ENCODE results near the gene FOXP1. TPM values are rescaled to one million over a fixed set of nuclear protein-coding genes. Genes with fewer than 3 reads are reported as not detected.

FOXP1 gene
- total RNA-seq, 4 donors from 2014 or later = 103 to 173 (median 140) TPM

GRCh38 chr3:71446260-71446659 lies 137.3 kb downstream of the FOXP1 start:
- H3K4me1 ChIP-seq = peaks cover 0 to 60% (median 28%) of the 10 kb centered on the region in 4 donors
- no peak for DNase-seq
- no peaks in the 10 kb centered on the region for H3K27me3 ChIP-seq
- no peaks in the 10 kb centered on the region for H3K9me3 ChIP-seq
- no peak overlapping the region for H3K4me3 ChIP-seq
- peak overlapping the region in 3 of 4 donors; percentile 54 to 87 (median 76) for H3K27ac ChIP-seq
- H3K36me3 ChIP-seq = no peaks in the 10 kb centered on the region
- TF ChIP-seq, protein P1, sequence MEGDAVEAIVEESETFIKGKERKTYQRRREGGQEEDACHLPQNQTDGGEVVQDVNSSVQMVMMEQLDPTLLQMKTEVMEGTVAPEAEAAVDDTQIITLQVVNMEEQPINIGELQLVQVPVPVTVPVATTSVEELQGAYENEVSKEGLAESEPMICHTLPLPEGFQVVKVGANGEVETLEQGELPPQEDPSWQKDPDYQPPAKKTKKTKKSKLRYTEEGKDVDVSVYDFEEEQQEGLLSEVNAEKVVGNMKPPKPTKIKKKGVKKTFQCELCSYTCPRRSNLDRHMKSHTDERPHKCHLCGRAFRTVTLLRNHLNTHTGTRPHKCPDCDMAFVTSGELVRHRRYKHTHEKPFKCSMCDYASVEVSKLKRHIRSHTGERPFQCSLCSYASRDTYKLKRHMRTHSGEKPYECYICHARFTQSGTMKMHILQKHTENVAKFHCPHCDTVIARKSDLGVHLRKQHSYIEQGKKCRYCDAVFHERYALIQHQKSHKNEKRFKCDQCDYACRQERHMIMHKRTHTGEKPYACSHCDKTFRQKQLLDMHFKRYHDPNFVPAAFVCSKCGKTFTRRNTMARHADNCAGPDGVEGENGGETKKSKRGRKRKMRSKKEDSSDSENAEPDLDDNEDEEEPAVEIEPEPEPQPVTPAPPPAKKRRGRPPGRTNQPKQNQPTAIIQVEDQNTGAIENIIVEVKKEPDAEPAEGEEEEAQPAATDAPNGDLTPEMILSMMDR (IDR thresholded peaks at IDR 0.05) = no peak
- TF ChIP-seq POLR2A (IDR thresholded peaks at IDR 0.05) = no peak

DNA sequence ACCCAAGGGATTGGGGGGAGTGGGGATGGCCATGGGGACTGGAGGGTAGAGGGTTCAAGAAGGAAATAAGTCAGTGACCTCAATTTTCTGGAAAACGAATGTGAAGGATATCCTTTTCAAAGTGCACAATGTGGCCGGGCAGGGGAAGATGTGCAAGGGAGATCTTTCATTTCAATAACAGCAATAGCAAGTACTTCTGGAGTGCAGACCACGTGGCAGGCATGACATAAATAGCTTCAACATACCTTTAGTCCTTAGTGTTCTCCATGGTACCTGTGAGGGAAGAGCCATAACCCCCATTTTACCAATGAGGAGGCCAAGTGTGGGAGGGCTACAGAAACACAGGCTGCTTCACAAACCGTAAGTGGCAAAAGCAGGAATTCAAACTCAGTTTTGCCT lies 138.7 kb downstream of the FOXP1 start:
- peaks cover 0 to 47% (median 30%) of the 10 kb centered on the region in 4 donors for H3K4me1 ChIP-seq
- H3K9me3 ChIP-seq = no peaks in the 10 kb centered on the region
- no peak for DNase-seq
- TF ChIP-seq POLR2A (IDR thresholded peaks at IDR 0.05) = no peak
- TF ChIP-seq, protein P1 (IDR thresholded peaks at IDR 0.05) = no peak
- peak overlapping the region in 1 of 4 donors; percentile 18 for H3K4me3 ChIP-seq
- no peaks in the 10 kb centered on the region for H3K27me3 ChIP-seq
- peak overlapping the region; percentile 76 to 87 (median 83) for H3K27ac ChIP-seq
- no peaks in the 10 kb centered on the region for H3K36me3 ChIP-seq

DNA sequence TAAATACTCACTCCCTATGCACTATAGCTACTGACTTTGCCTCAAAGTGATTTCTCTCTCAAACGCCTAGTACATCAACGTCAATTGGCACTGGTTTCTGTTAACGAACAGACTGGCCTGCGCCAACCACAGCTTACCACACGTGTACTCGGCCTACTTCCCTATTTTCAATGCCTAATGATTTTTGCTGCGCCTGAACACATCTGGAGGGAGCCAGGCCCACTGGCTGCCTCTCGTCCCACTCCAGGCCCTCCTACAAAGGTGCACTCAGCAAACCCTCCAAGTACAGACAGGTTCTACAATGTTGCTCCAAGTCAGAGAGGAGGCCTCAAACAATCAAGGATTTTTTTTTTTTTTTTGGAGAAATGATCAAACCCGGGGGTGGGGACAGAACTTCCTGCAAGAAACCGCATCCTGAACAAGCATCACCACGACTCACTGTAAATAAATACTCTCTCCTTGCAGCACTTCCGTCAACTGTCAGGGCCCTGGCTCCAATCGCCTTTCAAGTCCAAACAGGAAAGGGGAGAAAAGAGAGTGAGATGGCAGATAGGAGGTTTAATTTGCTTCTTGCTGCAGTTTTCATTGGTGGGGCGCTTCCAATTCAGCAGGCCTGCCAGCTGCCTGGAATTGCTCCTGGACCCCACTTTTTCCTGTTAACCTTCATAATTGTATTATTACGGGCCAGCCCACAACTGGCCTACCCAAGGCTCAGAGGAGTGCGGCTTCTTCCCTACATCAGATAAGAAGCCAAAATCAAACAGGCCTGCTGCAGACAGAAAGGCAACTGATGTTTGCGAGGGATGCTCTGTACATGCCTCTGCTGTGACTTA lies 139.3 kb downstream of the FOXP1 start:
- peaks cover 0 to 41% (median 27%) of the 10 kb centered on the region in 4 donors for H3K4me1 ChIP-seq
- DNase-seq = peak in 2 of 3 donors; percentile 83 to 91
- H3K27me3 ChIP-seq = no peaks in the 10 kb centered on the region
- no peak for TF ChIP-seq POLR2A (IDR thresholded peaks at IDR 0.05)
- TF ChIP-seq, protein P1 (IDR thresholded peaks at IDR 0.05) = no peak
- no peaks in the 10 kb centered on the region for H3K9me3 ChIP-seq
- peak overlapping the region in 1 of 4 donors; percentile 18 for H3K4me3 ChIP-seq
- H3K27ac ChIP-seq = peak overlapping the region; percentile 76 to 87 (median 83)
- H3K36me3 ChIP-seq = no peaks in the 10 kb centered on the region

- DNase-seq = no peak
- peak overlapping the region; percentile 76 to 87 (median 83) for H3K27ac ChIP-seq
- H3K27me3 ChIP-seq = no peaks in the 10 kb centered on the region
- no peaks in the 10 kb centered on the region for H3K9me3 ChIP-seq
- no peak overlapping the region for H3K4me3 ChIP-seq
- H3K36me3 ChIP-seq = no peaks in the 10 kb centered on the region
- TF ChIP-seq POLR2A (IDR thresholded peaks at IDR 0.05) = no peak
- TF ChIP-seq, protein P1 (IDR thresholded peaks at IDR 0.05) = no peak
- peaks cover 0 to 39% (median 23%) of the 10 kb centered on the region in 4 donors for H3K4me1 ChIP-seq
Observed at GRCh38 chr3:71443332-71443731, 140.2 kb downstream of the FOXP1 start.

DNA sequence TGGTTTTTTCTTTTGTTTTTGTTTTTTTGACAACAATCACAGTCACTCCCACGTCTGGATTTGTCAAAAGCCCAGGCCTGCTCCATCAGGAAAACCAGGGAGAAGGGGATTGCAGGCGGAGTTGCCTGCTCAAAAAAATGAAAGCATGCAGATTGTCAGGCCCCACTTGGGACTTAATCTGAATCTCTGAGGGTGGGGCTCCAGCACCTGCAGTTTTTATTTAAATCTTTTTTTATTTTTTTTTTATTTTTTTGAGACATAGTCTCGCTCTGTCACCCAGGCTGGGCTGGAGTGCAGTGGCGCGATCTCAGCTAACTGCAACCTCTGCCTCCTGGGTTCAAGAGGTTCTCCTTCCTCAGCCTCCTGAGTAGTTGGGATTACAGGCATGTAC lies 140.9 kb downstream of the FOXP1 start:
- H3K36me3 ChIP-seq = no peaks in the 10 kb centered on the region
- TF ChIP-seq POLR2A (IDR thresholded peaks at IDR 0.05) = no peak
- H3K27ac ChIP-seq = peak overlapping the region; percentile 76 to 87 (median 83)
- H3K4me1 ChIP-seq = peaks cover 0 to 39% (median 23%) of the 10 kb centered on the region in 4 donors
- peak in 2 of 3 donors; percentile 40 to 50 for DNase-seq
- H3K9me3 ChIP-seq = no peaks in the 10 kb centered on the region
- no peak overlapping the region for H3K4me3 ChIP-seq
- no peaks in the 10 kb centered on the region for H3K27me3 ChIP-seq
